Loucy (cell line): ENCODE results near the gene MCOLN1.
"Not testable (repeated sequence)": the region's sequence is repeated elsewhere in the genome, so short reads cannot be mapped to it uniquely, and the experiment has no call there.

Source experiments
- EZH2phosphoT487 ChIP-seq: fragments of 200-600 bp; IDR thresholded peaks from 2 replicates; pipeline ENCODE4 v1.6.1; 2018; ENCODE audit warnings: antibody characterized with exemption, mild to moderate bottlenecking, moderate library complexity, borderline replicate concordance
- TF ChIP-seq, protein P1 (sequence below): fragments of 200-600 bp; sonication (generic); conservative IDR thresholded peaks from 2 replicates; pipeline ENCODE4 v1.5.1; 2014; ENCODE audit warnings: mild to moderate bottlenecking, antibody characterized with exemption, low read length

DNA sequence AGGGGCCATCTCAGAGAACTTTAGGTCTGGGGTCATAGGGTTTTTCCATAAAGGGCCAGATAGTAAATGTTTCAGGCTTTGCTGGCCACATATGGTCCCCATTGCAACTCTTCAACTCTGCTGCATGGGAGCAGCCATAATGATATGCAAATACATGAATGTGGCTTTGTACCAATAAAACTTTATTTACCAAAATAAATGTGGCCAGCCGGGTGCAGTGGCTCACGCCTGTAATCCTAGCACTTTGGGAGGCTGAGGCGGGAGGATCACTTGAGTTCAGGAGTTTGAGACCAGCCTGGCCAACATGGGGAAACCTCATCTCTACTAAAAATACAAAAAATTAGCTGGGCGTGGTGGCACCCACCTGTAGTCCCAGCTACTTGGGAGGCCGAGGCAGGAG lies 16.6 kb downstream of the MCOLN1 start:
- TF ChIP-seq, protein P1, sequence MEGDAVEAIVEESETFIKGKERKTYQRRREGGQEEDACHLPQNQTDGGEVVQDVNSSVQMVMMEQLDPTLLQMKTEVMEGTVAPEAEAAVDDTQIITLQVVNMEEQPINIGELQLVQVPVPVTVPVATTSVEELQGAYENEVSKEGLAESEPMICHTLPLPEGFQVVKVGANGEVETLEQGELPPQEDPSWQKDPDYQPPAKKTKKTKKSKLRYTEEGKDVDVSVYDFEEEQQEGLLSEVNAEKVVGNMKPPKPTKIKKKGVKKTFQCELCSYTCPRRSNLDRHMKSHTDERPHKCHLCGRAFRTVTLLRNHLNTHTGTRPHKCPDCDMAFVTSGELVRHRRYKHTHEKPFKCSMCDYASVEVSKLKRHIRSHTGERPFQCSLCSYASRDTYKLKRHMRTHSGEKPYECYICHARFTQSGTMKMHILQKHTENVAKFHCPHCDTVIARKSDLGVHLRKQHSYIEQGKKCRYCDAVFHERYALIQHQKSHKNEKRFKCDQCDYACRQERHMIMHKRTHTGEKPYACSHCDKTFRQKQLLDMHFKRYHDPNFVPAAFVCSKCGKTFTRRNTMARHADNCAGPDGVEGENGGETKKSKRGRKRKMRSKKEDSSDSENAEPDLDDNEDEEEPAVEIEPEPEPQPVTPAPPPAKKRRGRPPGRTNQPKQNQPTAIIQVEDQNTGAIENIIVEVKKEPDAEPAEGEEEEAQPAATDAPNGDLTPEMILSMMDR: not testable (repeated sequence)
- TF ChIP-seq EZH2phosphoT487: not testable (repeated sequence)
